HepG2 (cell line): ENCODE measurements around the gene TMUB1. TPM values are rescaled to one million over a fixed set of nuclear protein-coding genes. Genes with fewer than 3 reads are reported as not detected.

Experiments used
- ATF5 ChIP-seq: sonication (generic); formaldehyde crosslinking; IDR thresholded peaks from 2 replicates; pipeline ENCODE4 v1.4.0; 2020; ENCODE audit warnings: mild to moderate bottlenecking, low read depth, missing genetic modification reagents
- CEBPZ ChIP-seq: IDR thresholded peaks from 2 replicates; pipeline ENCODE4 v1.6.1; 2012; ENCODE audit warnings: low read length, improper control_type of control experiment
- EEA1 ChIP-seq: sonication (generic); formaldehyde crosslinking; IDR thresholded peaks from 2 replicates; pipeline ENCODE4 v1.5.1; 2020; ENCODE audit warnings: mild to moderate bottlenecking, missing genetic modification reagents, borderline replicate concordance
- HNF4A ChIP-seq: sonication (generic); formaldehyde crosslinking; IDR thresholded peaks from 2 replicates; pipeline ENCODE4 v1.4.0; 2020; ENCODE audit warnings: missing genetic modification reagents
- MIXL1 ChIP-seq: IDR thresholded peaks from 2 replicates; pipeline ENCODE4 v1.6.1; 2016
- NCOA1 ChIP-seq: sonication (generic); formaldehyde crosslinking; IDR thresholded peaks from 2 replicates; pipeline ENCODE4 v1.9.0; 2021; ENCODE audit warnings: missing genetic modification reagents
- NFAT5 ChIP-seq: sonication (generic); formaldehyde crosslinking; IDR thresholded peaks from 2 replicates; pipeline ENCODE4 v1.4.0; 2020; ENCODE audit warnings: missing genetic modification reagents
- RBM39 ChIP-seq: fragments of 200-400 bp; formaldehyde crosslinking; IDR thresholded peaks from one replicate; pipeline ENCODE4 v1.6.1; 2018; ENCODE audit warnings: antibody characterized with exemption, mild to moderate bottlenecking, low read depth, low read length; ENCODE audit not compliant: poor library complexity, severe bottlenecking
- SKIL ChIP-seq: sonication (generic); formaldehyde crosslinking; IDR thresholded peaks from 2 replicates; pipeline ENCODE4 v1.8.0; 2022; ENCODE audit warnings: missing genetic modification reagents, mild to moderate bottlenecking, moderate library complexity, borderline replicate concordance
- SMAD1 ChIP-seq: sonication (generic); formaldehyde crosslinking; IDR thresholded peaks from 2 replicates; pipeline ENCODE4 v1.4.0; 2020; ENCODE audit warnings: missing genetic modification reagents, low read depth, mild to moderate bottlenecking, borderline replicate concordance
- SMAD3 ChIP-seq: sonication (generic); formaldehyde crosslinking; IDR thresholded peaks from 2 replicates; pipeline ENCODE4 v1.4.0; 2020; ENCODE audit warnings: missing genetic modification reagents
- TMF1 ChIP-seq: sonication (generic); formaldehyde crosslinking; IDR thresholded peaks from 2 replicates; pipeline ENCODE4 v1.8.1; 2022; ENCODE audit warnings: low read depth, missing genetic modification reagents
- ZFP37 ChIP-seq: sonication (generic); formaldehyde crosslinking; IDR thresholded peaks from 2 replicates; pipeline ENCODE4 v1.4.0; 2020; ENCODE audit warnings: missing genetic modification reagents, borderline replicate concordance
- ZFX ChIP-seq: sonication (generic); formaldehyde crosslinking; IDR thresholded peaks from 2 replicates; pipeline ENCODE4 v1.4.0; 2020; ENCODE audit warnings: mild to moderate bottlenecking, low read depth, missing genetic modification reagents, moderate library complexity
- ZNF12 ChIP-seq: sonication (generic); formaldehyde crosslinking; IDR thresholded peaks from 2 replicates; pipeline ENCODE4 v1.5.0; 2020; ENCODE audit warnings: missing genetic modification reagents
- ZNF124 ChIP-seq: sonication (generic); formaldehyde crosslinking; IDR thresholded peaks from 2 replicates; pipeline ENCODE4 v1.4.0; 2020; ENCODE audit warnings: missing genetic modification reagents
- ZNF230 ChIP-seq: sonication (generic); formaldehyde crosslinking; IDR thresholded peaks from 2 replicates; pipeline ENCODE4 v1.4.0; 2020; ENCODE audit warnings: mild to moderate bottlenecking, missing genetic modification reagents
- ZNF576 ChIP-seq: sonication (generic); formaldehyde crosslinking; IDR thresholded peaks from 2 replicates; pipeline ENCODE4 v1.4.0; 2020; ENCODE audit warnings: mild to moderate bottlenecking, missing genetic modification reagents
- polyA plus RNA-seq, 8 experiments: library from polyadenylated mRNA; depleted of rRNA in 3 of 8; stranded (reverse) in 7 of 8; unstranded in 1 of 8; fragments of >200 nt; fragmentation: Illumina TruSeq in 4 of 8; extraction: Trizol in 4 of 8; gene quantifications; 2 replicates each; pipeline versions ENCODE4 v1.2.1 to v1.2.3, GENCODE V29; 2011 to 2016; ENCODE audit warnings: low read depth in 4 of 8, missing spikeins in 1 of 8, mixed read lengths in 1 of 8; ENCODE audit not compliant: insufficient read depth in 1 of 8
- total RNA-seq, 5 experiments: library from RNA; depleted of rRNA; stranded (reverse); fragments of >200 nt; fragmentation: Illumina TruSeq; extraction: Trizol; gene quantifications; 2 replicates each; pipeline ENCODE4 v1.2.3, GENCODE V29; 2016; ENCODE audit warnings: low read depth in 1 of 5

The TMUB1 gene
- total and polyA plus RNA-seq, 2 of the 13 experiments (the other 11 are each of a cell fraction or from before 2014, with no cell fraction given): 44.8 to 51.6 TPM

DNA sequence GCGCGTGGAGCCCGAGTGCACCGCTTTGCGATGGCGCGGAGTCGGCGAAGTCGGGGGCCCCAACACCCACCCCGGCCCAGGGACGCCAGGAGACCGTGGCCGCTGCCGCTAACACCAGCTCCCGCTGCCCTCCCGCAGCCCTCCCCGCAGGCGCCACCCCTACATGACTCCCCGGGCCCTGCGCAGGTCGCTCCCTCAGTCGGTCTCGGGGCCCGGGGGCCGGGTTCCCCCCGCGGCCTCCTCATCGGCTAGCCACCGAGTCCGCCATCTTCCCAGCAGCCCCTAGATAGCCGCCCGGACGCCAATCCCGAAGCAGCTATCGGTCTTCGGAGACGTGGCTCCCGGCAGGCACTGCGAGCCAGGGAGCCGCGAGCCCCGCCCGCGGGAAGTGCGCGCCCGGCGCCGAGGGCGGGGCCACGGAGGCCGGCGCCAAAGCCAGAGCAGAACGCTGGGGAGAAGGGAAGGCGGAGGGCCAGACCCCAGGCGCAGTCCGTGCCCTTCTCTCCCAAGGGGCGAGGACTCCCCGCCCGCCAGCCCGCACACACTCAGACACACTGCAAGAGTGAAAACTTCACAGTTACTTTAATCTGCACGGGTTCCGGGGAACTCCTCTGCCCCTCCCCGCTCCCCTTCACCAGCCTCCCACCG, 2.6 kb downstream of the TMUB1 start, which contains the start of gene FASTK (continued):
- TF ChIP-seq SKIL (CRISPR knock-in tag) (no peak), EEA1 (CRISPR knock-in tag) (no peak), ZNF230 (CRISPR knock-in tag) (no peak), SMAD3 (CRISPR knock-in tag) (no peak), TMF1 (0 out of 2 replicates have a peak, but pooled peaks have one; percentile 48), ZFP37 (CRISPR knock-in tag) (no peak), ZFX (CRISPR knock-in tag) (peak; percentile 92), NCOA1 (CRISPR knock-in tag) (peak; percentile 60; the same call in 1 of the 2 replicates), SMAD1 (no peak; the same call in 1 of the 2 replicates), NFAT5 (CRISPR knock-in tag) (peak; percentile 75), ZNF124 (CRISPR knock-in tag) (no peak), CEBPZ (no peak), HNF4A (no peak), ATF5 (CRISPR knock-in tag) (0 out of 2 replicates have a peak, but pooled peaks have one; percentile 52), RBM39 (peak; percentile 78), ZNF12 (CRISPR knock-in tag) (no peak), MIXL1 (CRISPR knock-in tag) (peak; percentile 12; the same call in 1 of the 2 replicates), ZNF576 (CRISPR knock-in tag) (no peak)
